SK-N-SH (cell line): ENCODE data around the gene CUEDC1. TPM values are rescaled to one million over a fixed set of nuclear protein-coding genes. Genes with fewer than 3 reads are reported as not detected.
A peak's percentile ranks its signal among the peaks of the same experiment; 100 is the strongest.

Experiments used
- CTCF ChIA-PET: fragments of 300-600, 350-600 bp; formaldehyde crosslinking; extraction: SDS; loops from one replicate; lab custom pipeline; 2021; lab: Yijun Ruan, JAX
- POLR2A ChIA-PET: fragments of 350-600 bp; sonication (Branson Sonifier 250); formaldehyde crosslinking; extraction: SDS; loops from one replicate; lab custom pipeline; 2020; ENCODE audit warnings: antibody characterized with exemption, inconsistent platforms; lab: Yijun Ruan, JAX
- DNase-seq: peaks from one replicate; pipeline ENCODE4 v3.0.0; 2012
- H2AFZ ChIP-seq: fragments of 200-600 bp; sonication (generic); 2 replicates; pipeline ENCODE4 v1.8.1; 2016; ENCODE audit warnings: antibody characterized with exemption, mild to moderate bottlenecking, low read depth
- H3F3A ChIP-seq: fragments of 200-600 bp; sonication (generic); replicated peaks from 2 replicates; pipeline ENCODE3; 2016; ENCODE audit warnings: antibody characterized with exemption, mild to moderate bottlenecking; ENCODE audit not compliant: insufficient read depth
- H3K27ac ChIP-seq, 2 experiments: fragments of 200-500 bp in 1 of 2; fragments of 200-600 bp in 1 of 2; sonication (Bioruptor generic) in 1 of 2; sonication (generic), shearing (Covaris generic) in 1 of 2; 2 replicates each; pipeline versions ENCODE4 v1.5.1 to v1.6.1; 2014 to 2016; ENCODE audit warnings: low read depth in 2 of 2, inconsistent platforms in 1 of 2, low read length in 1 of 2, mild to moderate bottlenecking in 1 of 2, mixed read lengths in 1 of 2
- H3K27me3 ChIP-seq: fragments of 200-600 bp; sonication (generic), shearing (Covaris generic); 2 replicates; pipeline ENCODE4 v1.6.1; 2016; ENCODE audit warnings: mixed run types; ENCODE audit not compliant: insufficient read depth
- H3K36me3 ChIP-seq, 2 experiments: fragments of 200-500 bp in 1 of 2; fragments of 200-600 bp in 1 of 2; sonication (Bioruptor generic) in 1 of 2; sonication (generic) in 1 of 2; replicated peaks in 1 of 2; 2 replicates each; pipeline versions ENCODE3 to v1.5.1; 2014 to 2016; ENCODE audit warnings: low read length in 1 of 2, mild to moderate bottlenecking in 1 of 2; ENCODE audit not compliant: insufficient read depth in 2 of 2, control insufficient read depth in 1 of 2
- H3K4me1 ChIP-seq, 2 experiments: fragments of 200-500 bp in 1 of 2; fragments of 200-600 bp in 1 of 2; sonication (Bioruptor generic) in 1 of 2; sonication (generic), shearing (Covaris generic) in 1 of 2; 2 replicates each; pipeline versions ENCODE4 v1.5.1 to v1.6.1; 2014 to 2016; ENCODE audit warnings: low read depth in 1 of 2, low read length in 1 of 2, mixed run types in 1 of 2; ENCODE audit not compliant: insufficient read depth in 2 of 2, control insufficient read depth in 1 of 2
- H3K4me2 ChIP-seq: fragments of 200-600 bp; sonication (generic), shearing (Covaris generic); 2 replicates; pipeline ENCODE4 v1.6.1; 2017; ENCODE audit warnings: mixed run types
- H3K4me3 ChIP-seq, 2 experiments: fragments of 200-500 bp in 1 of 2; fragments of 200-600 bp in 1 of 2; sonication (Bioruptor generic) in 1 of 2; sonication (generic), shearing (Covaris generic) in 1 of 2; 2 replicates each; pipeline versions ENCODE4 v1.5.1 to v1.8.1; 2014 to 2016; ENCODE audit warnings: low read depth in 2 of 2, inconsistent platforms in 1 of 2, low read length in 1 of 2, mild to moderate bottlenecking in 1 of 2, mixed read lengths in 1 of 2, moderate library complexity in 1 of 2
- H3K79me2 ChIP-seq: fragments of 200-600 bp; sonication (generic); 2 replicates; pipeline ENCODE4 v1.8.1; 2017; ENCODE audit warnings: mild to moderate bottlenecking; ENCODE audit not compliant: insufficient read depth
- H3K9ac ChIP-seq: fragments of 200-600 bp; sonication (generic); 2 replicates; pipeline ENCODE4 v1.6.1; 2017; ENCODE audit warnings: mixed run types
- H3K9me2 ChIP-seq: fragments of 200-600 bp; sonication (generic); 2 replicates; pipeline ENCODE4 v1.6.1; 2017; ENCODE audit warnings: mixed run types
- H3K9me3 ChIP-seq: fragments of 200-600 bp; sonication (generic); 2 replicates; pipeline ENCODE4 v1.6.1; 2017; ENCODE audit warnings: mixed run types, mild to moderate bottlenecking, moderate library complexity
- H4K20me1 ChIP-seq: fragments of 200-600 bp; sonication (generic); 2 replicates; pipeline ENCODE4 v1.6.1; 2017; ENCODE audit warnings: mild to moderate bottlenecking, mixed run types; ENCODE audit not compliant: insufficient read depth
- CHD2 ChIP-seq: fragments of 150-350 bp; IDR thresholded peaks from 2 replicates; pipeline ENCODE4 v1.6.1; 2018; ENCODE audit warnings: low read length; ENCODE audit not compliant: partially characterized antibody
- EP300 ChIP-seq, 2 experiments: IDR thresholded peaks; 2 replicates each; pipeline versions ENCODE4 v1.4.0 to v1.6.1; 2012; ENCODE audit warnings: borderline replicate concordance in 1 of 2, low read depth in 1 of 2, low read length in 1 of 2
- EZH2phosphoT487 ChIP-seq: fragments of 200-600 bp; sonication (generic); IDR thresholded peaks from 2 replicates; pipeline ENCODE4 v1.6.1; 2017; ENCODE audit warnings: low read depth, mixed run types, mild to moderate bottlenecking, antibody characterized with exemption, moderate library complexity, borderline replicate concordance
- FOSL2 ChIP-seq: IDR thresholded peaks from 2 replicates; pipeline ENCODE4 v1.4.0; 2012; ENCODE audit warnings: low read depth, mild to moderate bottlenecking, moderate library complexity, borderline replicate concordance
- GABPA ChIP-seq: IDR thresholded peaks from 2 replicates; pipeline ENCODE4 v1.4.0; 2012; ENCODE audit warnings: low read depth, mild to moderate bottlenecking
- GATA2 ChIP-seq: sonication (generic); formaldehyde crosslinking; IDR thresholded peaks from 2 replicates; pipeline ENCODE4 v1.5.0; 2020; ENCODE audit warnings: mild to moderate bottlenecking, missing genetic modification reagents
- IRF3 ChIP-seq: fragments of 150-350 bp; IDR thresholded peaks from 2 replicates; pipeline ENCODE4 v1.6.1; 2016; ENCODE audit warnings: mild to moderate bottlenecking, low read depth, low read length
- NFIC ChIP-seq: IDR thresholded peaks from 2 replicates; pipeline ENCODE4 v1.4.0; 2012; ENCODE audit warnings: borderline replicate concordance
- NRF1 ChIP-seq: IDR thresholded peaks from 2 replicates; pipeline ENCODE4 v1.6.1; 2012; ENCODE audit warnings: low read depth, mild to moderate bottlenecking, low read length
- POLR2AphosphoS5 ChIP-seq: IDR thresholded peaks from 2 replicates; pipeline ENCODE4 v1.6.1; 2012; ENCODE audit warnings: low read depth, low read length
- RAD21 ChIP-seq: IDR thresholded peaks from 2 replicates; pipeline ENCODE4 v1.6.1; 2012; ENCODE audit warnings: mild to moderate bottlenecking, low read length
- REST ChIP-seq: IDR thresholded peaks from 2 replicates; pipeline ENCODE4 v1.6.1; 2012; ENCODE audit warnings: mild to moderate bottlenecking, low read depth, low read length, moderate library complexity
- RFX5 ChIP-seq: IDR thresholded peaks from 2 replicates; pipeline ENCODE4 v1.6.1; 2012; ENCODE audit warnings: mild to moderate bottlenecking, improper control_type of control experiment, low read length
- RXRA ChIP-seq: IDR thresholded peaks from 2 replicates; pipeline ENCODE4 v1.4.0; 2012; ENCODE audit warnings: low read depth, mild to moderate bottlenecking, borderline replicate concordance
- SIN3A ChIP-seq: IDR thresholded peaks from 2 replicates; pipeline ENCODE4 v1.6.1; 2012; ENCODE audit warnings: low read depth, mild to moderate bottlenecking, low read length, moderate library complexity, borderline replicate concordance
- SMC3 ChIP-seq: IDR thresholded peaks from 2 replicates; pipeline ENCODE4 v1.6.1; 2012; ENCODE audit warnings: low read depth, low read length, improper control_type of control experiment
- TCF12 ChIP-seq: IDR thresholded peaks from 2 replicates; pipeline ENCODE4 v1.4.0; 2012
- TEAD4 ChIP-seq: IDR thresholded peaks from 2 replicates; pipeline ENCODE4 v1.4.0; 2012; ENCODE audit warnings: mild to moderate bottlenecking, borderline replicate concordance; ENCODE audit not compliant: insufficient read depth
- USF1 ChIP-seq: IDR thresholded peaks from 2 replicates; pipeline ENCODE4 v1.4.0; 2012; ENCODE audit warnings: low read depth, borderline replicate concordance
- WGBS: methylation state at CpG from one replicate; pipeline ENCODE4 v1.1.6; 2017; ENCODE audit warnings: low lambda C conversion rate; 5-methylcytosine and 5-hydroxymethylcytosine counted together
- polyA plus RNA-seq, 3 experiments: library from polyadenylated mRNA; depleted of rRNA; stranded (reverse); fragments of >200 nt; gene quantifications; 2 replicates each; pipeline ENCODE4 v1.2.3, GENCODE V29; 2012

The CUEDC1 gene
- polyA plus RNA-seq, 1 of the 3 experiments (the other 2 are of a cell fraction): 58.9 TPM

- TF ChIP-seq FOSL2: peak; percentile 12; the same call in 1 of the 2 replicates
- peak; percentile 7; the same call in 1 of the 2 replicates for TF ChIP-seq GATA2
- TF ChIP-seq NRF1: no peak
- TF ChIP-seq NFIC: 0 out of 2 replicates have a peak, but pooled peaks have one; percentile 7
- peak; percentile 83 for TF ChIP-seq SIN3A
- no peak for TF ChIP-seq GABPA
- TF ChIP-seq POLR2AphosphoS5: peak; percentile 69
- peak; percentile 23 for TF ChIP-seq CHD2
- no peak for TF ChIP-seq IRF3
- no peak for TF ChIP-seq TCF12
- peak; percentile 21; the same call in 1 of the 2 replicates for TF ChIP-seq SMC3
- no peak for TF ChIP-seq USF1
- TF ChIP-seq TEAD4: no peak
Measured at GRCh38 chr17:57988301-57989250, 33.4 kb upstream of the CUEDC1 start (continued).

- under 1% methylated on average over 38 of the region's 74 CpGs for WGBS
- peak within 1 kb of the TSS; percentile 91 for H3K4me2 ChIP-seq
- no peaks in the 10 kb centered on the region for H3K9me2 ChIP-seq
- peak within 1 kb of the TSS; percentile 98 for H3K9ac ChIP-seq
- H4K20me1 ChIP-seq: peaks cover 33% of the 10 kb centered on the region
- peaks cover 20 to 47% of the 10 kb centered on the region in 2 experiments for H3K4me1 ChIP-seq
- POLR2A ChIA-PET: interaction anchor here (1.0 to 1.6 kb wide), 11 partner anchors 18 to 138 kb away, joined by 3 to 10 read pairs (median 4); partner anchors contain the start of genes CUEDC1, DYNLL2, MRPS23 and SRSF1
- H3K79me2 ChIP-seq: peaks cover 50% of the 10 kb centered on the region
- peaks cover 64% of the 10 kb centered on the region for H3F3A ChIP-seq
- peak within 1 kb of the TSS; percentile 96 to 100 for H3K27ac ChIP-seq
- H2AFZ ChIP-seq: no peak within 1 kb of the TSS; the same call in 1 of the 2 replicates
- H3K36me3 ChIP-seq: peaks cover 14 to 33% of the 10 kb centered on the region in 2 experiments
- no peaks in the 10 kb centered on the region for H3K9me3 ChIP-seq
- peak; percentile 96 for DNase-seq
- no peaks in the 10 kb centered on the region for H3K27me3 ChIP-seq
- peak within 1 kb of the TSS; percentile 78 to 98 for H3K4me3 ChIP-seq
- CTCF ChIA-PET: interaction anchor here (0.7 to 20.5 kb wide), 12 partner anchors 12 to 352 kb away, joined by 3 to 1002 read pairs (median 6); partner anchors contain the start of gene MRPS23
- no peak for TF ChIP-seq RAD21
- no peak for TF ChIP-seq NFIC
- TF ChIP-seq TCF12: no peak
- TF ChIP-seq REST: 0 out of 2 replicates have a peak, but pooled peaks have one; percentile 20
- no peak for TF ChIP-seq RFX5
- no peak for TF ChIP-seq EZH2phosphoT487
- TF ChIP-seq EP300 (IDR thresholded peaks at IDR 0.05; ENCODE audit: borderline replicate concordance in 1 of 2, low read depth in 1 of 2, low read length in 1 of 2): no peak
- TF ChIP-seq RXRA: 0 out of 2 replicates have a peak, but pooled peaks have one; percentile 30
- TF ChIP-seq IRF3: no peak
Measured at GRCh38 chr17:57987581-57988300, 32.5 kb upstream of the CUEDC1 start, which contains the start of gene VEZF1. VEZF1 (minus strand) TSS chr17:57988254; CDS start chr17:57988111, 143 bp downstream.
